A673 (cell line): ENCODE measurements around the gene CCDC59.

ENCODE experiments used
- CTCF ChIP-seq: fragments of 300-800, 200-600 bp; sonication (generic); conservative IDR thresholded peaks from 2 replicates; pipeline ENCODE4 v1.5.1; 2017; ENCODE audit warnings: low read depth, mild to moderate bottlenecking, antibody characterized with exemption, low read length, moderate library complexity, mixed read lengths
- EZH2 ChIP-seq: fragments of 200-600 bp; sonication (generic); IDR thresholded peaks from 2 replicates; pipeline ENCODE4 v1.6.1; 2017; ENCODE audit warnings: borderline replicate concordance, low read depth, mild to moderate bottlenecking, mixed read lengths, antibody characterized with exemption, low read length; ENCODE audit not compliant: poor library complexity, severe bottlenecking

GRCh38 chr12:82350161-82350560 lies 8.0 kb downstream of the CCDC59 start:
- TF ChIP-seq CTCF (no peak), EZH2 (no peak)
